GM21515 (cell line): Measurements from ENCODE around the gene ZNF385B.

Experiments used
- ATAC-seq: cut with Tn5 transposase; IDR thresholded peaks from one replicate; pipeline ENCODE4 v1.9.1; 2021; ENCODE audit not compliant: unreplicated experiment

Gene ZNF385B

GRCh38 chr2:179749210-179749609 lies 112.2 kb downstream of the ZNF385B start:
- no peak for ATAC-seq

DNA sequence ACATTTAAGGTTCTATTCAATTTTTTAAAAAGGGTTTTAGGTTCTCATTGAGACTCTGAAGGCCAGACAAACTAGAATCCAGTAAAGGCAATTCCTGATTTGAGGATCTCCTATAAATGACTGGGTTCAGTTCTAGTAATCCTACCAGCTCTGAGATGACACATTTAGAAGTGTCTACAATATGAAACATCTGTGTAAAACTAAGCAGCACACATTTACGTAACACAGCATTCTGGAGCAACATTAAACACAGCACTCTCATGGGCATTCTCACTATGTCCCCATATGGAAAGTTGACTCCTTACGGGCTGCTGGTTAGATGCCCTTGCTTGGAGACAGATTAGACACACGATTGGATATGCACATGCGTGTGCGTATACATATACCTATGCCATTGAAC lies 114.4 kb downstream of the ZNF385B start:
- ATAC-seq: no peak

DNA sequence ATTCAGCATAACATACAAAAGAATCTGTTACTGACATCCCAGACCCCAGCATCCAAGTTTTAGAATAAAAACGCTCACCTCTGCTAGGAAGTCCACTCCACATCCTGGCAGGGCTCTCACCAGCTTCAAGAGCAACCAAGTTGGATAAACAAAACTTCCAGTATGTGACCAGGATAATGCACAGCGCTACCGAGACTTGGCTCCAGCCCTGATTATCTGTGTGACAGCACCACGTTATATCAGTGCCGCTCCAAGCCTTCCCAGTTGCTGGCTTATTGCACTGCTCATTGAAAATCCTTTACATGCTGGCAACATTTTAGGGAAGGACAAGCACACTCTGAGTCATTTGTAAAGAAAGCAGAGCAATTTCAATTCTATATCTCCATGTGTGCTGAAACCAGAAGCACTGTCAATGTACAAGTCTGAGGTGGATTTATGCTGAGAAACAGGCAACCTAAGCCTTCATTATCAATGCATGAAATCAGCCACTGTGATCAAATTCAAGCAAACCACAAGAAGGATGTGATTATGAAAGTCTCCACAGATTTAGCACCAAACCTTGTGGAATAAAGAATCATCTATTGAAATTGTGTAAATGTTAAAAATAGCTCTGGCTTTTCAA lies 115.7 kb downstream of the ZNF385B start:
- ATAC-seq: no peak

- no peak for ATAC-seq
Measured at GRCh38 chr2:179744401-179744800, 117.0 kb downstream of the ZNF385B start.

- no peak for ATAC-seq
Measured at GRCh38 chr2:179741317-179741716, 120.1 kb downstream of the ZNF385B start.

GRCh38 chr2:179729966-179730365 lies 131.4 kb downstream of the ZNF385B start:
- no peak for ATAC-seq

DNA sequence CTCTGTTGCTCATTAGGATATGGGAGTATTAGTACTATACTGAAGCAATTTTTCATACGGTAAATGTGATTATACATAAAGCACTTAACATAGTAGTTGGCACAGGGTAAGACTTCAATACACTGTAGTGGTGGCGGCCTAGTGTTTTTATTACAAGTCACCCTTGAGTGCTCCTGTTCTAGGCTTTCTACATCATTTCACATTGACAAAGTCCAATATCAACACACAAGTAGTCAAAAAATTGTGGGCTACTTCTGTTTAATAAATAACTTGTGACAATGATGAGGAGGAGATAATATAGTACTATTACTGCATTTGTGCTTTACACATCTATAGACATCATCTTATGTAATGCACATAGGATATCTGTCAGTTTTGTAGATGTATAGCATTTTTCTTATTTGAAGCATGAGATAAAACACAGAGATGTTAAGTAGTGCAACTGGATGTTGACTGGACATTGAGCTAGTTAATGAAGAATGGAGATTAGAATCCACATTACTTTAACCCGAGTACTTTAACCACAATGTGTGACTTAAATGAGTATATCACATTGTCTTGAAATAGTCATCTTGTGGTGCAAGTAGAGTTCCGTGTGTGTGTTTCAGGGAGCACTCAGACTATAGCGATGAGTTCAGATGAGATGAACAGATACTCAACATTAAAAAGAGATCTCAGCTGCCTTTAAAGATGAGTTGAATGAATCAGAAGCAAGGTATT lies 134.8 kb downstream of the ZNF385B start:
- no peak for ATAC-seq

DNA sequence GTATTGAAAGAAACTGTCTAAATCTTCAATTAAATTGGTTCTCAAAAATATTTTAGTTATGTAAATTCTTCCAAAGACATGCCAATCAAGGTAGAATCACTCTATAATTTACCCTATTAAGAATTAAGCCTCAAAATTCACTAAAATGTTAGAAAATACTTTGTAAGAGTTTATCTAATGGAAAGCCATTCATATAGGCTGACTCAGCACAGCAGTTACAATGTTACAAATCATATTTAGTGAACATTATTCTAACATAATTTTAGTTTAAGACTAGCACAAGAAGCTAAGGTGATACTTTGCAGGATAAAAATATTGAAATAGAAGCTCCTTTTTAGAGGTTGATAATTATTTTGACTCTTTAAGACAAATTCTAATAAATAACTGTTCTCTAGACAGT lies 137.0 kb downstream of the ZNF385B start:
- ATAC-seq: no peak

DNA sequence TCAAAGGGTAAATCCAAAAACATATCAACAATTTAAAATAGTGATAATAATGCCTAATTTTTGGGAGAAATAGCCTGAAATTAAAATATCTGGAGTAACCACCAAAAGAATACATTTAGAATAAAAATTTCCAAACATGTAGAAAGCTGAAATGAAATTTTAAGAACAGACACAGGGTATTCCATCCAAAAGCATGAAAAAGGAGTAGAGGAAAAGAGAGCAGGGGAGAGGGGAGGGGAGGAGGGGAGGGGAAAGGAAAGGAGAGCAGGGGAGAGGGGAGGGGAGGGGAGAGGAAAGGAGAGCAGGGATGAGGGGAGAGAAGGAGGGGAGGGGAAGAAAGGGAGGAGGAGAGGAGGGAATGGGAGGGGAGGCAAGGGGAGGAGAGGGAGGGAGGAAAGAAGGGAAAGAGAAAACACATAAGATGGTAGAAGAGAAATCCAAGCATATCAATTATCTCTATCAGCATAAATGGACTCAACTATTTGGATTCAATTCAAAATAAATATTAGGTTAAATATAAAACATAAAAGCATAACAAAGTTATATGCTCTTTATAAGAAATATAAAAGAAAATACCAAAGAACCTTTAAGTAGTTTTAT lies 141.1 kb downstream of the ZNF385B start:
- no peak for ATAC-seq

GRCh38 chr2:179715871-179716270 lies 145.5 kb downstream of the ZNF385B start:
- ATAC-seq: no peak

DNA sequence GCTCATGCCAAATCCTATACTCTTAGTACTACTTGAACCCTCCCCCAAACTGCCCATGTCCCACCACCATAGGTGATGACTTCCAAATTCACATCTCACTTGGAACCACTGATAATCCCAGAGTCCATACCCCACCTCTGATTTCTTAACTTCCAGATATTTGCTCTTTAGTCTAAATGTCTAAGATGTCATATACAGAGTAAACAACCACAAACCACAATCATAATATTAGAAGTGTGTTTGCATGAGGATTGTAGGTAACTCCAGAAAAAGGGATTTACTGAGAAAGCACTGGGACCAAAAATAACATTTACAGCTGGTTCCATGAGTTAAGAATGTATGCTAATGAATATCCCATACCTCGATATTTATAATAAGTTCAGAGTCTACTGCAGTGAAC lies 146.2 kb downstream of the ZNF385B start:
- ATAC-seq: no peak

GRCh38 chr2:179712825-179713224 lies 148.6 kb downstream of the ZNF385B start:
- ATAC-seq: no peak

GRCh38 chr2:179711375-179711774 lies 150.0 kb downstream of the ZNF385B start:
- ATAC-seq: no peak

- ATAC-seq: no peak
Measured at GRCh38 chr2:179703702-179704101, 157.7 kb downstream of the ZNF385B start.

GRCh38 chr2:179702912-179703311 lies 158.5 kb downstream of the ZNF385B start:
- ATAC-seq: no peak

GRCh38 chr2:179701524-179702110 lies 159.8 kb downstream of the ZNF385B start:
- no peak for ATAC-seq

- ATAC-seq: no peak
Measured at GRCh38 chr2:179695486-179695885, 165.9 kb downstream of the ZNF385B start.

- ATAC-seq: no peak
Measured at GRCh38 chr2:179694963-179695362, 166.4 kb downstream of the ZNF385B start.

GRCh38 chr2:179692610-179693009 lies 168.8 kb downstream of the ZNF385B start:
- no peak for ATAC-seq

GRCh38 chr2:179692043-179692442 lies 169.4 kb downstream of the ZNF385B start:
- ATAC-seq: no peak

- ATAC-seq: no peak
Measured at GRCh38 chr2:179691235-179691634, 170.2 kb downstream of the ZNF385B start.

- ATAC-seq: no peak
Measured at GRCh38 chr2:179686718-179687342, 174.6 kb downstream of the ZNF385B start.
